Measurements from ENCODE around the gene ACOT12.
A peak's percentile ranks its signal among the peaks of the same experiment; 100 is the strongest.

Gene ACOT12

DNA sequence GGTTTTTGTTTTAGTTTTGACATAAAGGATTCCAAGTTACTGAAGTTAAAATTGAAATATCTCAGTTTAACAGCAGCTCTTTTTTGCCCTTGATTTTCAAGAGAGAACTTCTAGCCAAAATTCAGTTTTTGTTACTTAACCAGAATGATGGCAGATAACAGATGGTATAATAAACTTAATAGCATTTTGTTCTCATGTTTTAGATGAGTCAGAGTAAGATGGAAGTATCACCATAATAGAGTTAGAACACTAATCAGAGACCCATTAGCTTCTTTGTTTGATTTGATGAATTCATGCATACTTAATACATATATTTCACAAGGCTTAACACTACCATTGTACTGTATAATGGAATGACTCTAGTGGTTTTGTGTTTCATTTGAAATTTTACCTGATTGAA, 80.7 kb downstream of the ACOT12 start:
- TF ChIP-seq, protein P1, sequence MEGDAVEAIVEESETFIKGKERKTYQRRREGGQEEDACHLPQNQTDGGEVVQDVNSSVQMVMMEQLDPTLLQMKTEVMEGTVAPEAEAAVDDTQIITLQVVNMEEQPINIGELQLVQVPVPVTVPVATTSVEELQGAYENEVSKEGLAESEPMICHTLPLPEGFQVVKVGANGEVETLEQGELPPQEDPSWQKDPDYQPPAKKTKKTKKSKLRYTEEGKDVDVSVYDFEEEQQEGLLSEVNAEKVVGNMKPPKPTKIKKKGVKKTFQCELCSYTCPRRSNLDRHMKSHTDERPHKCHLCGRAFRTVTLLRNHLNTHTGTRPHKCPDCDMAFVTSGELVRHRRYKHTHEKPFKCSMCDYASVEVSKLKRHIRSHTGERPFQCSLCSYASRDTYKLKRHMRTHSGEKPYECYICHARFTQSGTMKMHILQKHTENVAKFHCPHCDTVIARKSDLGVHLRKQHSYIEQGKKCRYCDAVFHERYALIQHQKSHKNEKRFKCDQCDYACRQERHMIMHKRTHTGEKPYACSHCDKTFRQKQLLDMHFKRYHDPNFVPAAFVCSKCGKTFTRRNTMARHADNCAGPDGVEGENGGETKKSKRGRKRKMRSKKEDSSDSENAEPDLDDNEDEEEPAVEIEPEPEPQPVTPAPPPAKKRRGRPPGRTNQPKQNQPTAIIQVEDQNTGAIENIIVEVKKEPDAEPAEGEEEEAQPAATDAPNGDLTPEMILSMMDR (IDR thresholded peaks at IDR 0.05; ENCODE audit: low read depth, low read length), result no peak
- no peak overlapping the region for H3K4me3 ChIP-seq (ENCODE audit: low read depth, low read length)

DNA sequence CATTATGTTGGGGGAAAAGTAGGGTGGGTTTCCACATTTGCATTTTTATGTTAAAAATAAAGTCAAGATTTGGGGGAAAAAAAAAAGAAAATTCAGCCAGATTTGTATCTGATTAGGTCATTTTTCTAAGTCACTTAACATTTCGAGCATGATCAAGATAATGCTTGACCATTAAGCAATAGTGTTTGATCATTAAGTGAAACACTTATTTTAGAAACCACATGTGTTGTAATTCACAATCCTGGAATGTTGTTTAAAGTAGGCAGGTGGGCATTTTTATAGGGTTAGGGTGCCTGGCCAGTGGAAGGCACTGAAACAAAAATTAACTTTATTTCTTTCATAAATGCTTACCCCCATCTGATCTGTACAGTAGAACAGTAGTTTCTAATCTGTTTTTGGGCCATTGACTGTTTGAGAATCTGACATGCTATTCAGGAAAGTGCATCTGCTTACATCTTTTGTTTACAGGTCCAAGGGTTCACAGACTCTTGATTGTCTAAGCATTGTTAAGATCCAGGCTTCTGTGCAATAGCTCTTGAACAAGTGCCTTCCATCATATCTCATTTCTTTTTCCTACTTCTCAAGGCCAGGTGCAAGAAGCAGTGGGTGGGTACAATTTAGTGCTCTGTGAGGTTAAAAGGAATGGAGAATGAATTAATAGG, 83.4 kb downstream of the ACOT12 start:
- TF ChIP-seq, protein P1 (IDR thresholded peaks at IDR 0.05; ENCODE audit: low read depth, low read length), result no peak
- H3K4me3 ChIP-seq (ENCODE audit: low read depth, low read length), result no peak overlapping the region

DNA sequence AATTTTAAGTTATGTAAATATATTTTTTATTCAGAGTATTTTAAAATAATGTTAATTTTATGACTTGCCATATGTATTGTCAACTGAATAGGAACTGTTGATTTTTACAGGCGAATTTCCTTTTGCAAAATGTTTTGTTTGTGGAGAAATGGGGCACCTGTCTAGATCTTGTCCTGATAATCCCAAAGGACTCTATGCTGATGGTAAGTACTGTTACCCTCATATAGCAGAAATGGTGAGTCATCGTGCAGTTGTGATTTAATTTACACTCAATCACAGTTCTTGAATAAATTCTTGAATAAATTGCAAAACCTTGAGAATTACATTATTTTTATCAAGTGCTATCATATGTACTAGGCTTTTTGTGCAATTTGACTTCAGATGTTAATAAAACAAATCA, 85.1 kb downstream of the ACOT12 start:
- TF ChIP-seq, protein P1 (IDR thresholded peaks at IDR 0.05; ENCODE audit: low read depth, low read length), result no peak
- no peak overlapping the region for H3K4me3 ChIP-seq (ENCODE audit: low read depth, low read length)

DNA sequence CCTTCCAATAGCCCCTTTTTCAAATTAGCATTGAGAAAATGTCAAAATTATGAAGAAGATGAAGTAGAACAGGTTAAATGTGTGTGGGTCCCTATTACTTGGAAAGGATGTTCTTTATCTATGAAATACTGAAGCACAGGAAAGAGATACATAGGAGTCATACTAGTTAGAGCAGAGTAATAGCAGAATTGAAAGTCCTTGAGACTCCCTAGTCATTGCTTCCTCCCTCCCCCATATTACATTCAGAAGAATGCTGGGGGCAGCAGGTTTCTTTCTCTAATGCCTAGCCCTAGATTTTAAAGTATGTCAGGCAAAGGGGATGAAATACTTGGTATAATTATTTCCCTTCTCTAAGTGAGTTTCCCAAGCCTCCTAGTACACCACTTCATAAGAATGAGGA, 88.1 kb downstream of the ACOT12 start:
- TF ChIP-seq, protein P1 (IDR thresholded peaks at IDR 0.05; ENCODE audit: low read depth, low read length), result no peak
- no peak overlapping the region for H3K4me3 ChIP-seq (ENCODE audit: low read depth, low read length)

DNA sequence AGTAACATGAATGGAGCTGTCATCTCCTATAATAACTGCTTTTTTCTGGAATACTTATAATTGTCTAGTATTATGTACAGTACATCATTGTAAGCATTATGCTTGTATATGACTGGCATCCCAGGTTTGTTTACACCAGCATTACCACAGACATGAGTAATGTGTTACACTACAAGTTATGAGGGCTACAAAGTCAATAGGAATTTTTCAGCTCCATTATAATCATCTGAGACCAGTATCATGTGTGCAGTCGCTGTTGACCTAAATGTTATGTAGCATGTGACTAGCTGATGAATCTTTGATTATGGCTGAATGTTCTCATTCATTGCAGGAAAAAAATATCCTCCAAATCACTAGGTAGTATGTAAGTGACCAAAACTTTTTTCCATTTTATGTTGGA, 90.4 kb downstream of the ACOT12 start:
- TF ChIP-seq, protein P1 (IDR thresholded peaks at IDR 0.05; ENCODE audit: low read depth, low read length), result no peak
- no peak overlapping the region for H3K4me3 ChIP-seq (ENCODE audit: low read depth, low read length)

DNA sequence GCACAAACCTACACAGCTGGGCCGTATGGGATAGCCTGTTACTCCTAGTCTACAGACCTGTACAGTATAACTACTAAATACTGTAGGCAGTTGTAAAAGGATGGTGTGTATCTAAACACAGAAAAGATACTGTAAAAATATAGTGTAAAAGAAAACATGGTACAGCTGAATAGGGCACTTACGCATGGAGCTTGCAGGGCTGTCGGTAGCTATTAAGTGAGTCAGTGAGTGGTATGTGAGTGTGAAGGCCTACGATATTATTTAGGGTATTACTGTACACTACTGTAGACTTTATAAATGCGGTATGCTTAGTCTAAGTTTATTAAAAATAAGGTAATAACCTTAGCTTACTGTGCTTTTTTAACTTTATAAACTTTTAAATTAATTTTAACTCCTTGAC, 91.3 kb downstream of the ACOT12 start:
- TF ChIP-seq, protein P1 (IDR thresholded peaks at IDR 0.05; ENCODE audit: low read depth, low read length), result no peak
- peak overlapping the region; percentile 81 for H3K4me3 ChIP-seq (ENCODE audit: low read depth, low read length)

DNA sequence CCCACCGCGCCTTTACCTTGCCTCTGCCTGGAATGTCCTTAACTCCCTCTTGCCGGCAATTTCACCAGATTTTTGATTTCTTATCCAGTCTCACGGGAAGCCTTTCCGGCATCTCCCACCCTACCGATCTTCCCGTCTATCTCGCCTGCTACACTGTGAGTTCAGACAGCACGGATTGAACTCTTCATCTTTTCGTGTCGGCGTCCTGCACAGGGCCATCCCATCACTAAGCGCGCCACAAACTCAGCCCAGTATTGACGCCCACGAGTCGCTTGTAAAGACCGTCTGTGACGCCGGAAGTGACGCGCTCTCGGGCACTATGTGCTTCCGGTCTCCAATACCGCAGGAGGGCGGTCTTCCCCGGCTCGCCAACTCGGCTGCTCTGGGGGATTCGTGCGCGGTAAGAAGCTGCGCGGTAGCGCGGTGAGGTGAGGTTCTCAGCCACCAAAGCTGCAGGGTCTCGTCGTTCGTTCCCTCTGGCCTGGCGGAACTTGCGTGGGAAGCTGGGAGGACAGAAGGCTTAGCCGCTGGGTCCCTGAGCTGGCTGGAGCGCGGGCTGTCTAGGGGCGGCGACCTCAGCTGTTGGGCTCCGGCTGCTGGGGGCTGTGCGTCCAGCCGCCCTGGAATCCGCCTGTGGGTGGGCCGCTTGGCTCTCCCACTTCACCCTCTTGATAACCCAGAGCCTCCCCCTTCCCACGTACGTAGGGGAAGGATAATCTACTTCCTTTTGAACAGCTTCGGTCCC, 92.5 kb downstream of the ACOT12 start, which contains the start of gene ZCCHC9:
ZCCHC9 (plus strand) TSS at position 317 of the 745 bp plus-strand sequence. CDS start 3,171 bp downstream, outside the sequence.
- TF ChIP-seq, protein P1 (IDR thresholded peaks at IDR 0.05; ENCODE audit: low read depth, low read length), result no peak
- H3K4me3 ChIP-seq (ENCODE audit: low read depth, low read length), result peak within 1 kb of the TSS; percentile 81

All from WI38 (cell line).